Activated CD4-positive, alpha-beta T cell treated with anti-CD3 and anti-CD28 coated beads for 24 hours (primary cell): Measurements from ENCODE around the gene SH3TC1.

Experiments
- DNase-seq, 2 donors: peaks; one replicate each; pipeline ENCODE4 v3.0.0-alpha.2; 2020; ENCODE audit warnings: low read depth in 2 of 2

Gene SH3TC1

DNA sequence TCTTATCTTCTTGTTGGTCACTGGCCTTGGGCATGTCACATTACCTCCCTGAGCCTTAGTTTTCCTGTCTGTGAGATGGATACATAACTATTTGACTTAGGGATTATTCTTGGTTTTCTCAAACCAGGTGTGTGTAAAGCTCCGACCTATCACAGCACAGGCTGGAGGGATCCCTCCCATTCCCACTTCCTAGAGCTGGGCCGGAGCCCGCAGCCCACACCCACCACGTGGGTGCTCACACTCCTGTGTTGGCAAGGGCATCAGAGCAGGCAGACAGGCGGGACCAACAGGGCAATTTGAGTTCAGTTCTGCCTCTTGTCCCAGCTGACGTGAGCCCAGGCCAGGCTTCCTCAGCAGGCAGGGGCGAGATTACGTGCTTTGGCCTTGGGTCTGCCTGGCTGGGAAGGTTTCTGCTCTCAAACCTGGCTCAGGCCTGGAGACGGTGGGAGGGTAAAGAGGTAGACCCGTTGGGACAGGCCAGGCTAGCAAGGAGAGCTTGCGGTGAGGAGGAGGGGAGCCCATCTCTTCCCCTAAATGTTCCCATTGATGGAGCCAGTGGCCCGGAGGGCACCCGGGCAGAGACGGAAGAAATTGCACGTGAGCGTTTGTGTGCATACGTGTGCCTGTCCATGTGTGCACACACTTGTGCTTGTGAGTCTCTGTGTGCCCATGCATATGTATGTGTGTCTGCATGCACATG is 734 bp upstream of the SH3TC1 start:
- DNase-seq, result no peak

DNA sequence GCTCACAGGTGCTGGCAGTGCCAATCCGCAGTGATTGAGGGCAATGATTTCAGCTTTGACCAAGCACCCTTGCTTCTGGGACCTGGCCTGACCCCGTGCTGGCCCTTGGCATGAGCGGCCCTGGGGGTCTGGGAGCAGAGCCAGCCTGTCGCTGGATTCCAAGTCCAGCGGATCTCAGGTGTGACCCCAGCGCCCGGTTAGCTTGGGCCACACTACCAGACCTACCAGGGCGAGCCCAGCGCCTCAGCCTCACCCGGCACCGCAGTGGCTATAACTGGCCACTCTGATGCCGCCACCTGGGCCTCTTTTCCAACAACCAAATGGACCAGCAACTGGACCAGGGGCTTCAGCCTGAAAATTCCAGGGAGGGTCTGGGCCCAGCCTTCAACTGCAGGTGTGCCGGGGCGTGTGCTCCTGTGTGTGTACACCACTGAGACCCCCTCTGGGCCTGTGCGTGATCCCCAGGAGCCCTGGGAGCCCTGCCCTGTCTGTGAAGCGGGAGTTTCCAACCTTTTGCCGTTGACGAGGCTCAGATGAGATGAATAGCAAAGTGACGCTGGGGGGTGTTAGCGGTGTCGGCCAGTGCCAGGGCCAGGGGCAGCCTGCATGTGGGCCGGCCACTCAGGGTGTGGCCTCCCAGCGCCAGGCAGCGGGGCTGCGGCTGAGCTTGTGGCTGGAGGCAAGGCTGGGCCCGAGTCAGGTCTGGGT is 658 bp downstream of the SH3TC1 start:
- no peak for DNase-seq

DNA sequence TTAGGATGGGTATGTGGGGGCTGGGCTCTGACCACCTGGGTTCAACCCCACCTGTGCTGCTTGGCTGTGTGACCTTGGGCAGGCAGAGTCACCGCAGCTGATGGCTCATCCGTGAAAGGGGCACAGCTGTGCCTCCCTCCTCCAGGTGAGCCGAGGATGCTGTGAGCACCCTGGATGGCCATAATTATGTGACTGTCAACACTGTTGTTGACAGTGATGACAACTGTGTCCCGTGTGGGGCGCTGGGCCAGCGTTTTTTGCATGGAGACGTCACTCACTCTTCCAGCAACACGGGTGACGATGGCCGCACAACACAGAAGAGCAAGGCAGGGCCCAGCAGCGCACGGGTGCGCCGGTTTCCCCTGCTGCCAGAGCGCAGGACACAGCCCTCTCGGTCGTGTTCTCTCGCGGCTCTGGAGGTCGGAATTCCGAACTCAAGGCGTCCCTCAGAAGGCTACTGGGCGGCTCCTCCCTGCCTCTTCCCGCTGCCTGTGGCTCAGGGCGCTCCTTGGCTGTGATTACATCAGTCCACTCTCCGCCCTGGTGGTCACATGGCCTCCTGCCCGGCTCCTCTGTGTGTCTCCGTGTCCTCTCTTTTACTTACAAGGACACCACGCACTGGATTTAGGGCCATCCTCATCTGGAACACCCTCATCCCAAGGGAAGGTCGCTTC is 1.3 kb downstream of the SH3TC1 start:
- DNase-seq, result no peak

DNA sequence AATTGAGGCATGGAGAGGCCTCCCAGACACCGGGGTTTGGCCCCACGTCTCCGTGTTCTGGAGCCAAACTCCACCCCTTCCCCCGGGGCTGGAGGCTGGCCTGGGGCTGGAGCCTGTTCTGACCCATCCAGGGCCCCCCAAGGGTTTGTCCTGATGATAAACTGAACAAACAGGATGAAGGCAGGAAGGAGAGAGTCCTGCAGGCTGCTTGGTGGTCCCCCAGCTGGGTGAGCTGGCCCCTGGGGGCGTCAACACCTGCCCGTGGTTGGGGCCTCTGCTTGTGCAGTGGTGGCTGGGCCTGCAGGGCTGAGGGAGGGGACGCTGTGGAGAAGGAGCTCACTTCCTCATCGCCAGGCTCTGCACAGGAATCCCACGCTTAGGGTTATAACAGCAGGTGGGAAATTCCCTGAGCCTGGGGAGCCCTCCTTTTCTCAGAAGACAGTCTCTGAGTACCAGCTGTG is 2.3 kb downstream of the SH3TC1 start:
- peak in 1 of 2 donors; percentile 34 for DNase-seq

DNA sequence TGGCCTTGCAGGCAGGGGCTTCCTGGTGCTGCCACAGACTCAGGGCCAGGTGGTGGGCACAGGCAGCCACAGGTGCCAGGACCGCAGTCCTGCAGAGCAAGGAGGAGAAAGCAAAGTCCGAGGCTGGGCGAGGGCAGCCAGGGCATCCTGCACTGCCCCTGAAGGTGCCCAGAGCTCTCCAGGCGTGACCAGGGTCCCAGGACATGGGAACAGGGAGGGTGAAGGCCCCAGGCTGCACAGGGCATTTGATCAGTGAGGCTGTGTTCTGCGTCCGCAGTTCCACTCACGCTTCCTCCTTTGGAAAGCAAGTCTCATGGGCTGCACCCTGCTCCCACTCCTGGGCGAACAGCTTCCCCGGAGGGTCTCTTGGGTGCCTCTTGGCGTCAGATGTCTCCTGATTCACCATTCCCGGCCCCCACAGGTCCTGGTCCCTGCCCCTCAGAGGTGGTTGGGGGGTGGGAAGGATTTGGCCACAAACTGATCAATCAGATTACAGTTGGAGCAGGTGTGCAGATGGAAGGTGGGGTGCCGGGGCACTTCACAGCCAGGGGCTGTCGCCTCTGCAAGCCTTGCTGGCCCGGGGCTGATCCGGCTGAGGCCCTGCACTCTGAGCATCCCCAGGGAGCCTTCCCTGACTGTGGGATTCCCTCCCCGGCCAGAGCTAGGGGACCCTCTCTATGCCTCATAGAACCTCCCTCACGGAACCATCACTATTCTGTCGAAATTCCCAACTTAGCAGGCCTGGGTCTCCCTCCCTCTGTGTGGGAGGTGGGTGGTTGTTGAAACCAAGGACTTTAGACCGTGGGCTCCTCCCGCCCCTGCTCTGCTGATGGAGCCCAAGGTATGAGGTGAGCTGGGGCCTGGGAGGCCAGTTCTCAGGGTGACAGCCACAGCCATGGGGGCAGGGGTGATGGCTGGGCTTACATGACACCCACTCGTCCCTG is 3.3 kb downstream of the SH3TC1 start:
- no peak for DNase-seq

DNA sequence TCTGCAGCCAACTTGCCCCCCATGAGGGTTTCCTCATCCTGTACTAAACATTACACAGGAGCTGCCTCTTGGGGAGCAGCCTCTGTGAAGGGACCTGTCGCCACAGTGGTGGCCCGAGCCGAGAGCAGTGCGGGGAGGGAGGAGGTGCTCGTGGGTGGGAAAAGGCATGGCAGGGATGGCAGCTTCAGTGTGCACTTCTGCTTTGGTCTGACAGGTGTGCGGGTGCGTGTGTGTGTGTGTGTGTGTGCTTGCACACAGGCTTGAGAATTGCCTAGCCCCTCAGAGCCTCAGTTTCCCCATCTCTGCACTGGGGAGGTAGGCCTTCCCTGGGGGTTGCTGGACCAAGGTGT is 3.9 kb downstream of the SH3TC1 start:
- no peak for DNase-seq

DNA sequence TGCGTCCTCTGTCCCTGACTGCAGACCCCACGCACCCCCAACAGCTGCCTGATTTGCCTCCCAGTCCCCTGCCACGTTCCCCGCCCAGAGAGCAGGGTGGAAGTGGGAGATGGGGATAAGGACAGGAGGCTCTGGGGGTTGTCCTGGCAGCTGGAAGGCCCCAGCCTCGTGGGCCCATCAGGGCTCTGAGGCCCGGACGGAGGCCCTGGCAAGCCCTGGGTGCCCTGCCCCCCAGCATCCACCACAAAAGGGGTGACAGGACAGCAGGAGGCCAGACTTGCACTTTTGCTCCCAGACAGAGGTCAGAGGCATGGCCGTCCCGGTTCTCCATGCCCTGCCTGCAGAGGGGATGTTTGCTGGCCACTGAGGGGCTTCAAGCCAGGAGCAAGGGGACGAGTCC is 4.7 kb downstream of the SH3TC1 start:
- DNase-seq, result no peak

DNA sequence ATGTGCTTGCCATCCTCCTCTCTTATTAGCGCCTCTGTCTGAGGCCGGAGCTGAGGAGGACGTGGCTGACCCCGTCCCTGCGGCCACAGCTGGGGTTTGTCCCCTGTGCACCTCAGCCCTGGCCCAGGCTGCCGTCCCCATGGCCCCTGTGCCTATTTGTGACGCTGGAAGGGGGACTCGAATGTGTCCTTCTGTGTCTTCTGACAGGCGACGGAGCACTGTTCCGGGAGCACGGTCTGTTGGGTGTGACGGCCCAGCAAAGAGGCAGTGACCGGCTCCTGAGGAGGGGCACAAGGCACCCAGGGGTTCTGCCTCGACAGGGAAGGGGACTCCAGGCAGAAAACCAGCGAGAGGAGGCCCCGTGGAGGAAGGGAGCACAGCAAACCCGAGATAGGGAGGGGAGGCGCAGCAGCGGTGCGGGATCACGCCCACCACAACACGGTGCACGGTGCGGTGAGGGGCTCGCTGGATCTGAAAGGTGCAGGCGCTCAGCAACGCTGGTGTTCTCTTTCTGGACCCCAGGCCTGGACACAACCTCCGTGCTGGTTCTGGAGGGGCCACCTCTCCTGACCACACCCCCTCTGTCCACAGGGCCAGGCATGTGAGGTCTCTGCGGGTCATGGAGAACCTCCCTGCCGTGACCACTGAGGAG is 5.6 kb downstream of the SH3TC1 start:
- DNase-seq, result no peak

DNA sequence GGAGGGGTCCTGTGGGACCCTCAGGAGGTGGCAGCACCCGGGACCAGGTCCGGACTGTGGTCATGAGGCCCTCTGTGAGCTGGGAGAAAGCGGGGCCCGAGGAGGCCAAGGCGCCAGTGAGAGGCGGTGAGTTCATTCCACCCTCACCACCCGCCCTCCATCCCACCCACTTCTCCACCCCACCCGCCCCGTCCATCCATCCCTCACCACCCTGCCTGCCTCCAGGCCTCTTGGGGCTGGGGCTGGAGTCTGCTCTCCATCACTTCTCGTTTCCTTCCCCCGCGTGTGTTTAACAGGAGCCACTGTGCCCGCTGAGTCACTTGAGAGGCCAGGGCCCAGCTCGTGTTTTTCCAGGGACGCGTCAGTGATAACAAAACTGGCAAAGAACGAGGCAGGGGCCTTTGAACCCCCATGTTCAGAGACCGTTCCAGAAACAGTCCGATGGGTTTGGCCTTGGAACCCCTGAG is 6.2 kb downstream of the SH3TC1 start:
- no peak for DNase-seq

DNA sequence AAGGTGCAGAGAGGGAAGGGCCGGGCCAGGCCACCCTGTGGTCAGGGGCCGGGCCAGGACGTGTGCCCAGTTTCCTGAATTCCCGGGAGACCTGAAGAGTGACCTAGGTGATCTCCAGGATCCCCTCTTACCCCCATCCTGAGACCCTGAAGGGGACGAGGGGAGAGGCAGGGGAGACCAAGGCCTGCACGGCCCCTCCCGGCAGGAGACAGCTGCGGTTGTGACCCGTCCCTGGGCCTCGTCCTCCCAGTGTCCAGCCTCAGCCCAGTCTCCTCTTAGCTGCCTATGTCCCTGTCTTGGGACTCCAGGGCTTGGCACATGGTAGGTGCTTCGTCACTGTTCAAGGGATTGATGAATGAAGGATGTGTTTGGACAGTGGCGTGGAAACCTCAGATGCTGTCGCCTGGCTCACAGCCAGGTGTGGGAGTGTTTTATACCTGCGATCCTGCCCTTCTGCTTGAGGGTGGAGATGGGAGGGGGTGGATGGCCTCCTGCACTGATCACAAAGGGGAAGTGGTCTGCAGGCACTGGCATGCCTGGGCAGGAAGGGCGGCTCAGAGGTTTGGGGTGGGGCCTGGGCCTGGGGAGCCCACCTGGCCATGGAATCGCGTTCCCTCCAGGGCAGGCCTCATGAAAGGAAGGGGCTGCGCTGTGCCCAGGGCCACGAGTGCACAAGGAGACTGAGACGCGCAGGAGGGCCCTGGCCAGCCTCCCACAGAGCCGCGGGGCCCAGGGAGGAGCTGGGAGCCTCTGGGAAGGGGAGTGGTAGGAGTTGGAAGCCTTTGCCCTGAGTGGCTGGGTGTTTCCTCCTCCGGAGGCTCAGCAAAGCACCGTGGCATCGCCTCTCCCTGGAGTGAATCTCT is 6.9 kb downstream of the SH3TC1 start:
- DNase-seq, result no peak

DNA sequence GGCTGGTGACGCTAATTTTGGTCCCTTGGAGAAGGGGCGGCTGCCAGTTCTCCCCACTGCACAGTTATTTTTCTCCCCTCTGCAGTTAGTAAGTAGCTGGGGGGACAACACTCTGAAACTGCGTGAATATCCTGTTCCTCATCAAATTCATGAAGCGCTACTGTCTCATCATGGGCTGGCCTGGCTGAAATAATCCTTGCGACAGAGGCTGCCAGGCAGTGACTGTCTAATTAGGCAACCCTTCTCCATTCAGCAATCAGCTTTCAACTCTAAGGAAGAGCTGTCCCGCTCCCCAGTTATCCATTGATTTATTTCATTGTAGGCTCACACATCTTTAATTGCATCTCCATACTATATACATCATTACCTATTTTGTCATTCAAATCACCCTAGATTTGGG is 8.2 kb downstream of the SH3TC1 start:
- DNase-seq, result no peak

DNA sequence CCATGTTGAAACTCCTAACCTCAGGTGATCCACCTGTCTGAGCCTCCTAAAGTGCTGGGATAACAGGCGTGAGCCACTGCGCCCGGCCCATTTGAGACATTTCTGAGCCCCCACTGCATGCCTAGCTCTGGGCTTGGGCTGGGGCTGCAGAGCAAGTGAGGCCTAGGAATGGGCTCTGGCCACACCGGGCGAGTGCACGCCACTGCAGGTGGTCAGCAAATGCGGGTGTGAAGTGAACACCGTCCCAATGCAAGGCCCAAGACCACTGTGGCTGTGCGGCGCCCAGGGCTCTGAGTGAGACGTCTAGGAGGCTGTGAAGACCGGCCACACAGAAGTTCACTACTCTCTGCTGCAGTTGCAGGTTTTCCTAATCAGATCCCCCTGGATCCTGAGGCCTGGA is 9.5 kb downstream of the SH3TC1 start:
- DNase-seq, result no peak

DNA sequence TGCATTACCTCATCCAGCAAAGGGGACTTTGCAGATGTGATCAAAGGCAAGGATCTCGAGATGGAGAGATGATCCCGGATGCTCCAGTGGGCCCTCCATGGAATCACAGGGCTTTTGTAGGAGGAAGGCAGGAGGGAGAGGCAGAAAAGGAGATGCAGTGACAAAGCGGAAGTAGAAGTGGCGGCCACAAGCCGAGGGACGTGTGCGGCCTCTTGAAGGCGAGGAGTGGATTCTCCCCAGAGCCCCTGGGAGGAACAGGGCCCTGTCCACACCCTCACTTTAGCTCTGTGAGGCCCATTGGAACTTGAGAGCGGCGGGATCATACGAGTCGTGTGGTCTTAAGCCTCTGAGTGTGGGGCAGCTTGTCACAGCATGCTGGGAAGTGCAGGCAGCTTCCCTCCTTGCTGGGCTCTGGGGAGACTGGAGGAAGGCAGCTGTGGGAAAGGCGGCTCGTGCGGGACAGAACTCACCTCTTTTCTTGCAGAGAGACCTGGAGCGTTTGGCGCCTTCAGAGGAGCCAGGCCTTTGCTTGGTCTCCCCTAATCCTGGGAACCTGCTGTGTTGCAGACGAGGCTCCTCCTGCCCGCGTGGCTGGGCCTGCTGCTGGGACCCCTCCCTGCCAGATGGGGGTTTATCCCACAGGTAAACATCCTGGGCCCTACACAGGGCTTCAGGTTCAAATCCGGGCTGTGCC is 10.2 kb downstream of the SH3TC1 start:
- no peak for DNase-seq

DNA sequence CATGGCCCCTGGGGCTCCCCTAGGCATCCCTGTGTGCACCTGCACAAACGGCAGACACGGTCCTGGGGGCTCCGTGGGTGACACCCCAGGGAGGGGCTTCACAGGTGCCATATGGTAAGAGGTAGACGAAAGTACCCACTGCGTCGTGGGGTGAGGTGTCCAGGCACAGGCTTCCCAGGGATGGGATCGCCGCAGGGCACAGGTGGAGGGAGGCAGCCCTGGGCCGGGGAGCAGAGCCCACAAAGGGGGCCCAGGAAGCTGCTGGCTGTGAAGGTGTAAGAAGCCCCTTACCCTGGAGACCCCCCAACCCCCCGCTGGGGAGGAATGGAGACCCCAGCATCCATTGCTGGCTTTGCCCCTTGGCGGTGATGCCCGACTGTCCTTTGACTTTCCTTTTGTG is 10.9 kb downstream of the SH3TC1 start:
- no peak for DNase-seq

DNA sequence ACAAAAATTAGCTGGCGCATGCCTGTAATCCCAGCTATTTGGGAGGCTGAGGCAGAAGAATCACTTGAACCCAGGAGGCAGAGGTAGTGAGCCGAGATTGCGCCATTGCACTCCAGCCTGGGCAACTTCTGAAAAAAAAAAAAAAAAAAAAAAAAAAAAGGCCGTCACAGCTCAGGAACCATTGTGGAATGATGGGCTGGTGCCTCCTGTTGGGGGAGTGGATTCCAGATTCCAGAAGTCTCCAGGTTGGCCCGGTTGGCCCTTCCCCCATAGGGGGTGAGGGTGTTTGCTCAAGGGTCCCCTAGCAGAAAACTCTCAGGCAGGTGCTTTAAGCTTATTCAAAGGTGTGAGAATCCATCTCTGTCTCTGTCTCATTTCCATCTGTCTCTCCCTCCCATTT is 11.5 kb downstream of the SH3TC1 start:
- DNase-seq, result no peak

DNA sequence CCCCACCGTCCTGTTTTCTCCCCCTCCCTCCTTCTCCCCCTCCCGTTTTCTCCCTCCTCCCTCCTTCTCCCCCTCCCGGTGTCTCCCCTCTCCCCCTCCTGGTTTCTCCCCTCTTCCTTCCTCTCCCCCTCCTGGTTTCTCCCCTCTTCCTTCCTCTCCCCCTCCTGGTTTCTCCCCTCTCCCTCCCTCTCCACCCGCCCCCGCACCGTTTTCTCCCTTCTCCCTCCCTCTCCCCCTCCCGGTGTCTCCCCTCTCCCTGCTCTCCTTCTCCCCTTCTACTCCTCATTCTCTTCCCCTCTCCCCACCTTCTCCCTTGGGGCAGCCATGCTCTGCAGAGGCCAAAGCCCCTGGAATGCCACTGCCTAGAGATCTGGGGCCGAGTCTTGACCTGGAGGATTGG is 12.2 kb downstream of the SH3TC1 start:
- no peak for DNase-seq

DNA sequence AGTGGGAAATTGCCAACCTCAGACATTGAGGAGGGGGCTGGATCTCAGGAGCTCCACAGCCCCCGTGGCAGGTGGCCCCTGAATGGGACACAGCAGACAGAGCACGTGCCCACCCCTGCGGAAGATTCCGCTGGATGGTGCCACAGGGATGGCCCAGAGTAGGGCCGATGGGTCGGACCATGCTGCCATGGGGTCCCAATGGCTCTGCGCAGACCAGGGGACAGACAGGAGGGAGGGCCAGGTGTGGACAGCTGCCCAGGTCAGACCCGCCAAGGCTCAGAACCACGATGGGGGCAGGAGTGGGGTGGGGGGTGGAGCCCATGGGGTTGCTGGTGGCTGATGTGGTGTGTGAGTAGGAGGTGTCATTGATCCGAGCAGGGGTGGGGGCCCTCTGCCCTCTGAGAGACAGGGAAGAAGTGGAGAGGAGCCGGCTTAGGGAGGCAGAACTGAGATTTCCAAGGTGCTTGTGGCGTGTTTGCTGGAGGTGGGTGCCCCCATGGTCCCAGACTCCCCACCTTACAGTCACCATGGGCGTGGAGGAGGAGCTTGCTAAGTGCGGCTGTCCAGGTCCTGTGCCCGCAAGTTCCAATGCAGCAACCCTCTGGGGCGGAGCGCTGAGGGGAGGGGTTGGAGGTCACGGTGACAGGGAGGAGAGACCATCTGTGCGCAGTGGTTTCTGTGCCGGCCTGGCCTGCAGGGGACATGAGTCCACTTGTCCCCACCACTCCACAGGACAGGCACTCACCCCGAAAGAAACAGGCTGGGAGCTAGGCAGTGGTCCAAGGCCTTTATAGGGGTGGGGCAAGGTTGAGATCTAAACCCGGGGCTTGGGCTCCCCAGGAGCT is 12.9 kb downstream of the SH3TC1 start:
- DNase-seq, result no peak

DNA sequence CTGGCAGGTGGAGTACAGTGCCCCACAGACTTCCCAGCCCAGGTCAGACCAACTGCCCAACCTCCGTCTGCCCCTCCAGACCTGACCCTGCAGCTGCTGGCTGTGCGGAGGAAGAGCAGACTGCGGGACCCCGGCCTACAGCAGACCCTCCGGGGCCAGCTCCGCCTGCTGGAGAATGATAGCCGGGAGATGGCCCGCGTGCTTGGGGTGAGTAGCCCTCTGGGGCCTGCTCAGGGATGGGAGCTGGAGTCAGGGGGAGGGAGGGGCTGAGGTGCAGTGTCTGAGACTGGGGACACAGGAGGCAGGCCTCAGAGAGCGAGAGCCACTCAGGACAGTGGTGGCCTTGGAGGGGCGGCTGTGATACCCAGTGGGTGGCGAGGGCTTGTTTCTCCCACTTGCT is 13.5 kb downstream of the SH3TC1 start:
- DNase-seq, result no peak

DNA sequence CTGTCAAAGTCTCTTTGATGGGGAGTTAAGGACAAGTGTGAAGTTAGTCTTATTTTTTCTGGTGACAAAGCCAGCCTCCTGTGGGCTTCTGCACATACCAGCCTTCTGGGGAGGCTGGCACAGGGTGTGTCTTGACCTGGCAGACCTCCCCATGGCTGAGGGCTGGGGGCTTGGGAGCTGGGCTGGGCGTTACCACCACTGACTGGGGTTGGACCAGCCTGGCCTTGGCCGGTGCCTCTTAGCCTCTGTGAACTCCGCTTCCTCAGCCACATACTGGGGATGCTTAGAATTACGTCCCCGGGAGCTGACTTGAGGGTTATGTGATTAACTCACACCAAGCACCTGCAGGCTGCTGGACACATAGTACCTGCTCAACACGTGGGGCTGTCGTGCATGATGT is 14.0 kb downstream of the SH3TC1 start:
- no peak for DNase-seq
